ENCODE data around the gene IFNAR1. TPM values are rescaled to one million over a fixed set of nuclear protein-coding genes. Genes with fewer than 3 reads are reported as not detected.

IFNAR1 gene
- total RNA-seq, 4 donors from 2014 or later: 22.4 to 28.3 (median 26.4) TPM

DNA sequence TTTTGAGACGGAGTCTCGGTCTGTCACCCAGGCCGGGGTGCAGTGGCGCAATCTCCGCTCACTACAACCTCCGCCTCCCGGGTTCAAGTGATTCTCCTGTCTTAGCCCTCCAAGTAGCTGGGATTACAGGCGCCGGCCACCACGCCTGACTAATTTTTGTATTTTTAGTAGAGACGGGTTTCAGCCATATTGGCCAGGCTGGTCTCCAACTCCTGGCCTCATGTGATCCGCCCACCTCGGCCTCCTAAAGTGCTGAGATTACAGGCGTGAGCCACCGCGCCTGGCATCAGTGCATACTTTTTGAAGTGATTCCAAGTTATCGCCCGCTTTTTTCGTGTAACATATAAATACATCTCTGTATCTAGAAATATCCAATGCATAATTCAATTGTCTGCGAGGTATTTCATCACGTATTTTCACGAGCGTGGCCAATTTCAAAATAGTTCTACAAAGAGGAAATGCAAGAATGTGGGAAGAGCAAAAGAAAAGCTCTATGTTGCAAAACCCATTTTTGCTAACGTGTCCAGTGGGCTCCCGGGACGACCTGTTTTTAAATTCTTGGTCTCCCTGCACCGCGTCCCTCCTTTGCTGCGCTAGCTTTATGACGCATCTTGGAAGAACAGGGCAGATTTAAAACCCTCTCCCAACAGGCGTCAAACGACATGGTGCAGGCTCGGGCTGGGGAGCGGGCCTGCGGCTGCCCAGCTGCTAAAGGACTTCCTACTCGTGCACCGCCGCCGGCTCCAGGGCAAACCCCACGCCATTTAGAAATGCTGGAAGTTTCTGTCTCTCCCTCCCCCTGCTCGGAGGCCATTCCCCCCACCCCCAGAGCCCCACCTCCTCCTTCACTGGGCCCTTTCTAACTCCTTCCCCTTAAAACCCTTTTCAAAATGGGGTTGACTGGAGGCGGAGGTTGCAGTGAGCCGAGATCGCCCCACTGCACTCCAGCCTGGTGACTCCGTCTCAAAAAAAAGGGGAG, 77.5 kb downstream of the IFNAR1 start:
- no peaks in the 10 kb centered on the region for H3K36me3 ChIP-seq
- peaks cover 24 to 50% (median 39%) of the 10 kb centered on the region in 4 donors for H3K4me1 ChIP-seq
- H3K9me3 ChIP-seq: no peaks in the 10 kb centered on the region
- WGBS: 51% methylated on average over 35 of the region's 45 CpGs
- TF ChIP-seq EP300 (IDR thresholded peaks at IDR 0.05): no peak
- TF ChIP-seq POLR2A (IDR thresholded peaks at IDR 0.05; ENCODE audit: low read depth): peak; percentile 33
- TF ChIP-seq POLR2AphosphoS5 (IDR thresholded peaks at IDR 0.05): peak; percentile 68 to 81
- TF ChIP-seq, protein P1, sequence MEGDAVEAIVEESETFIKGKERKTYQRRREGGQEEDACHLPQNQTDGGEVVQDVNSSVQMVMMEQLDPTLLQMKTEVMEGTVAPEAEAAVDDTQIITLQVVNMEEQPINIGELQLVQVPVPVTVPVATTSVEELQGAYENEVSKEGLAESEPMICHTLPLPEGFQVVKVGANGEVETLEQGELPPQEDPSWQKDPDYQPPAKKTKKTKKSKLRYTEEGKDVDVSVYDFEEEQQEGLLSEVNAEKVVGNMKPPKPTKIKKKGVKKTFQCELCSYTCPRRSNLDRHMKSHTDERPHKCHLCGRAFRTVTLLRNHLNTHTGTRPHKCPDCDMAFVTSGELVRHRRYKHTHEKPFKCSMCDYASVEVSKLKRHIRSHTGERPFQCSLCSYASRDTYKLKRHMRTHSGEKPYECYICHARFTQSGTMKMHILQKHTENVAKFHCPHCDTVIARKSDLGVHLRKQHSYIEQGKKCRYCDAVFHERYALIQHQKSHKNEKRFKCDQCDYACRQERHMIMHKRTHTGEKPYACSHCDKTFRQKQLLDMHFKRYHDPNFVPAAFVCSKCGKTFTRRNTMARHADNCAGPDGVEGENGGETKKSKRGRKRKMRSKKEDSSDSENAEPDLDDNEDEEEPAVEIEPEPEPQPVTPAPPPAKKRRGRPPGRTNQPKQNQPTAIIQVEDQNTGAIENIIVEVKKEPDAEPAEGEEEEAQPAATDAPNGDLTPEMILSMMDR (IDR thresholded peaks at IDR 0.05): no peak
- intact Hi-C loops (cut with DNase I): no loop called here
- peak; percentile 93 for DNase-seq (ENCODE audit: extremely low spot score)
- H3K4me3 ChIP-seq: peak overlapping the region; percentile 83 to 94 (median 92)
- H3K27ac ChIP-seq (replicated peaks in 1 of 4): peak overlapping the region; percentile 91 to 98 (median 94)
- H3K27me3 ChIP-seq: no peaks in the 10 kb centered on the region

DNA sequence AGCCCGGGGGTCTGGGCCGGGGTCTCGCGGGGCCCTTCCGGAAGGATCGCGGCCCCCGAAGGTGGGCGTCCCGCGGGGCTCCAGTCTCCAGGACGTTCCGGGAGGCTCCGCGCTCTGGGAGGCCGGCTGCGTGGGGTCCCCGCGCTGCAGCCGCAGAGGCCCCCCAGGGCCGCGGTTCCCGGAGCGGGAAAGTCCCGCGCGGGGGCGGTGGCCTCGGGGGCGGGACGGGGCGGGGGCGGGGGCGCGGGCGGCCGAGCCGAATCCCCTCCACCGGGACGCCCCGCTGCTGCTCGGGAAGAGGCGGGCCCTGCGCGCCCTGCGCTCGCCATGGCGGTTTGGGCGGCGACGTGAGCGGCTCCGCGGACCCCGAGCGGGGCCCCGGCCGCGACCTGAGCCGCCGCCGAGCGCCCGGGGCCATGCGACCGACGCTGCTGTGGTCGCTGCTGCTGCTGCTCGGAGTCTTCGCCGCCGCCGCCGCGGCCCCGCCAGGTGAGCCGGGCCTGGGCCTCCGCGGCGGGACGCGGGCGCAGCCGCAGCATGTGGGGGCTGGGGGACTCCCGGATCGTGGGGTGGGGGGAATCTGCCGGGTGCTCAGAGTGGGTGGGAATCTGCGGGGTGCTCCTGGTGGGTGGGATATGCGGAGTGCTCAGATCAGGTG, 78.5 kb downstream of the IFNAR1 start, which contains the start of gene IFNGR2:
IFNGR2 (plus strand) TSS at position 286 of the 658 bp plus-strand sequence; CDS start at position 417, 131 bp downstream.
- intact Hi-C loops (cut with DNase I): no loop called here
- Histone ChIP-seq H3K4me3 (peak within 1 kb of the TSS; percentile 83 to 94 (median 92)), H3K9me3 (no peaks in the 10 kb centered on the region), H3K36me3 (peaks cover 0 to under 1% (median 0%) of the 10 kb centered on the region in 4 donors), H3K27ac (replicated peaks in 1 of 4) (peak within 1 kb of the TSS; percentile 91 to 98 (median 94)), H3K4me1 (peaks cover 24 to 52% (median 41%) of the 10 kb centered on the region in 4 donors), H3K27me3 (no peaks in the 10 kb centered on the region)
- TF ChIP-seq EP300 (IDR thresholded peaks at IDR 0.05) (no peak), POLR2A (IDR thresholded peaks at IDR 0.05; ENCODE audit: low read depth) (no peak), POLR2AphosphoS5 (IDR thresholded peaks at IDR 0.05) (no peak)
- TF ChIP-seq, protein P1 (IDR thresholded peaks at IDR 0.05): no peak
- 0% methylated on average over 13 of the region's 89 CpGs for WGBS
- DNase-seq (ENCODE audit: extremely low spot score): no peak

DNA sequence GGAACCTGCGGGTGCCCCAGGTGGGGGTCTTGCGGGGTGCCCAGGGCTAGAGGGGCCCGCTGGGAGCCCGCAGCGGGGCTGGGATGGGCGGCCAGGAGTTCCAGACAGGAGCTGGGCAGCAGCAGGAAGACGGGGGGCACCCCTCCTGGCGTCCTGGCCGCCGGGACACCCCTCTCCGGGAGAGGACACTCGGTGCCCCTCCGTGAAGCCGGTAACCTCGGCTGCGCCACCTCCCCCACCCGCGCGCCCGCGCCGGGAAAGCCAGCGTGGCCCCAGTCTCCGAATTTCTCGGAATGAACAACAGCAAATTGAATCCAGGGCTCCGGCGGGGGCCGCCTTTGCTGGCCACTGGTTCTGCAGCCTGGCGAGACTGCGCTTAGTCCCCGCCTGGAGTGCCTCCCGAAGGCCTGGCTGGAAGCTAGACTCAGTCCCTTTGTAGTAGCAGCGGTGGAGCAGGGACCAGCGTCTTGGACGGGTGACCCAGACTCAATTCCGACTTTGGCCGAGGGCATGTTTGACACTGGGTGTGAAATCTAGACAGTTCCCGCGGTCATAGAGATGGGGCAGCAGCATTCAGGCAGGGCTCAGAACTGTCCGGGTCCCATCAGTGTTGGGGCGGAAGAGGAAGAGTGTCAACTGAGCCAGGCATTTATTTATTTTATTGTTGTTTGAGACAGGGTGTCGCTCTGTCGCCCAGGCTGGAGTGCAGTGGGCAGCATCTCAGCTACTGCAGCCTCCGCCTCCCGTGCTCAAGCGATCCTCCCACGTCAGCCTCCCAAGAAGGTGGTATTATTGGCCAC, 79.2 kb downstream of the IFNAR1 start:
- no peaks in the 10 kb centered on the region for H3K9me3 ChIP-seq
- intact Hi-C loops (cut with DNase I): loop anchor here (2.0 kb wide), 1 partner anchor 41 kb away; no protein-coding TSS in a partner anchor
- H3K4me3 ChIP-seq: peak overlapping the region; percentile 83 to 94 (median 92)
- H3K27me3 ChIP-seq: no peaks in the 10 kb centered on the region
- H3K36me3 ChIP-seq: peaks cover 0 to 6% (median 0%) of the 10 kb centered on the region in 4 donors
- WGBS: 22% methylated on average over 8 of the region's 47 CpGs
- peak overlapping the region; percentile 91 to 98 (median 94) for H3K27ac ChIP-seq (replicated peaks in 1 of 4)
- TF ChIP-seq, protein P1 (IDR thresholded peaks at IDR 0.05): peak in 1 of 3 experiments; percentile 10
- TF ChIP-seq POLR2A (IDR thresholded peaks at IDR 0.05; ENCODE audit: low read depth): no peak
- peak; percentile 23 to 55 for TF ChIP-seq POLR2AphosphoS5 (IDR thresholded peaks at IDR 0.05)
- no peak for TF ChIP-seq EP300 (IDR thresholded peaks at IDR 0.05)
- H3K4me1 ChIP-seq: peaks cover 24 to 52% (median 44%) of the 10 kb centered on the region in 4 donors
- peak; percentile 92 for DNase-seq (ENCODE audit: extremely low spot score)

DNA sequence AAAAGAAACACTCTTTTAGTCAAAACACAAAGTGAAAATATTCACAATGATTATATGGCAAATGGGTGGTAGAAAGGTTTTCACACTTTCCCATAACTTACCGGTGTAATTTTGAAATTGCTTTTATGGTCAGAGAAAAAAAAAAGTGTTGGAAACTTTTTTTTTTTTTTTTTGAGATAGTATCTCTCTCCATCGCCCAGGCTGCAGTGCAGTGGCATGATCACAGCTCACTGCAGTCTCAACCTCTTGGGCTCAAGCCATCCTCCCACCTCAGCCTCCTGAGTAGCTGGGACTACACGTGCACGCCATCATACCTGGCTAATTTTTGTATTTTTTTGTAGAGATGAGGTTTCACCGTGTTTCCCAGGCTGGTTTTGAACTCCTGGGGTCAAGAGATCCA, 81.7 kb downstream of the IFNAR1 start:
- Histone ChIP-seq H3K27ac (replicated peaks in 1 of 4) (no peak overlapping the region), H3K27me3 (no peaks in the 10 kb centered on the region), H3K4me1 (peaks cover 25 to 67% (median 57%) of the 10 kb centered on the region in 4 donors), H3K4me3 (no peak overlapping the region), H3K36me3 (peaks cover 0 to 14% (median 8%) of the 10 kb centered on the region in 4 donors), H3K9me3 (no peaks in the 10 kb centered on the region)
- intact Hi-C loops (cut with DNase I): no loop called here
- TF ChIP-seq EP300 (IDR thresholded peaks at IDR 0.05) (no peak), POLR2A (IDR thresholded peaks at IDR 0.05; ENCODE audit: low read depth) (no peak), POLR2AphosphoS5 (IDR thresholded peaks at IDR 0.05) (no peak)
- TF ChIP-seq, protein P1 (IDR thresholded peaks at IDR 0.05): no peak
- no peak for DNase-seq (ENCODE audit: extremely low spot score)
- WGBS: 65% methylated on average over 5 of the region's 5 CpGs

All from esophagus muscularis mucosa (tissue), 4 donors.